Subcutaneous adipose tissue (tissue), 4 donors: ENCODE results near the gene FBXO31. TPM values are rescaled to one million over a fixed set of nuclear protein-coding genes. Genes with fewer than 3 reads are reported as not detected.

Experiments used
- total RNA-seq, 4 donors: library from RNA; depleted of rRNA; stranded (reverse); fragments of >200 nt; gene quantifications; one replicate each; pipeline ENCODE4 v1.1.0, GENCODE V29; 2016
- TF ChIP-seq, protein P1 (sequence below): fragments of 450-650 bp; IDR thresholded peaks from one replicate; pipeline ENCODE4 v1.5.1; 2016; ENCODE audit warnings: low read depth, mild to moderate bottlenecking, control low read depth, antibody characterized with exemption, moderate library complexity

The FBXO31 gene
- total RNA-seq, 4 donors from 2014 or later, result 36.7 to 353 (median 76.1) TPM

DNA sequence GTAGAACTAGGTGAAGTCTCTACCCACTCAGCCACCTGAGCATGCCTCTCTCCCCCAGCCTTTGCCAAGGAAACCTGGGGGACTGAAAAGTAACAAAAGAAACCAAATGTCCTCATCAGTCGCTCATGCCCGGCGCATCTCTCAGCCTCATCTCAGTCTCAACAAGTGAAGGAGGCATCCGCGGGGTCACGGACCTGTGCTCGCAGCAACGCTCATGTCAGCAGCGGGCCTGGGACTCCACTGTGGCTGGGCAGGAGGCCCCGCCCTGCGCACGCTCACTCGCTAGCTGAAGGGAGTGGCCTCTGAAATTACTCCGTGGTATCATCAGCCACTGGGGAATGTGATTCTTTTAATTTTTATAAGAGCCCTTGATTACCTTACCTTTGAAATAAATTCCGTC lies 39.9 kb upstream of the FBXO31 start:
- TF ChIP-seq, protein P1, sequence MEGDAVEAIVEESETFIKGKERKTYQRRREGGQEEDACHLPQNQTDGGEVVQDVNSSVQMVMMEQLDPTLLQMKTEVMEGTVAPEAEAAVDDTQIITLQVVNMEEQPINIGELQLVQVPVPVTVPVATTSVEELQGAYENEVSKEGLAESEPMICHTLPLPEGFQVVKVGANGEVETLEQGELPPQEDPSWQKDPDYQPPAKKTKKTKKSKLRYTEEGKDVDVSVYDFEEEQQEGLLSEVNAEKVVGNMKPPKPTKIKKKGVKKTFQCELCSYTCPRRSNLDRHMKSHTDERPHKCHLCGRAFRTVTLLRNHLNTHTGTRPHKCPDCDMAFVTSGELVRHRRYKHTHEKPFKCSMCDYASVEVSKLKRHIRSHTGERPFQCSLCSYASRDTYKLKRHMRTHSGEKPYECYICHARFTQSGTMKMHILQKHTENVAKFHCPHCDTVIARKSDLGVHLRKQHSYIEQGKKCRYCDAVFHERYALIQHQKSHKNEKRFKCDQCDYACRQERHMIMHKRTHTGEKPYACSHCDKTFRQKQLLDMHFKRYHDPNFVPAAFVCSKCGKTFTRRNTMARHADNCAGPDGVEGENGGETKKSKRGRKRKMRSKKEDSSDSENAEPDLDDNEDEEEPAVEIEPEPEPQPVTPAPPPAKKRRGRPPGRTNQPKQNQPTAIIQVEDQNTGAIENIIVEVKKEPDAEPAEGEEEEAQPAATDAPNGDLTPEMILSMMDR, result no peak

DNA sequence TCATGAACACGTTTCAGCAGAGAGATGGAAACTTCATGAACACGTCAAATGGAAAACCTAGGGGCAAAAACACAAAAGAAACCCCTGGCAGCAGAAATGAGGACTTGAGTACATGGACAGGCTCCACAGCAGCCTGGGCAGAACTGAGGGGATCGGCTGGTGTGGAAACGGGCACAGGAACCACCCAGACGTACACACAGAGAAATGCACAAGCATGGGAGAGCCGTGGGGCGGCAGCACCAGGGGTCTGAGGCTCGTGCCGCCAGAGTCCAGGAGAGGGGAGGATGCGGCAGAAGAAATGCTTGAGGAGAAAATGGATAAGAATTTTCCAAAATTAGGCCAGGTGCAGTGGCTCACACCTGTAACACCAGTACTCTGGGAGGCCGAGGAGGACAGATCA lies 38.5 kb upstream of the FBXO31 start:
- TF ChIP-seq, protein P1, result no peak

DNA sequence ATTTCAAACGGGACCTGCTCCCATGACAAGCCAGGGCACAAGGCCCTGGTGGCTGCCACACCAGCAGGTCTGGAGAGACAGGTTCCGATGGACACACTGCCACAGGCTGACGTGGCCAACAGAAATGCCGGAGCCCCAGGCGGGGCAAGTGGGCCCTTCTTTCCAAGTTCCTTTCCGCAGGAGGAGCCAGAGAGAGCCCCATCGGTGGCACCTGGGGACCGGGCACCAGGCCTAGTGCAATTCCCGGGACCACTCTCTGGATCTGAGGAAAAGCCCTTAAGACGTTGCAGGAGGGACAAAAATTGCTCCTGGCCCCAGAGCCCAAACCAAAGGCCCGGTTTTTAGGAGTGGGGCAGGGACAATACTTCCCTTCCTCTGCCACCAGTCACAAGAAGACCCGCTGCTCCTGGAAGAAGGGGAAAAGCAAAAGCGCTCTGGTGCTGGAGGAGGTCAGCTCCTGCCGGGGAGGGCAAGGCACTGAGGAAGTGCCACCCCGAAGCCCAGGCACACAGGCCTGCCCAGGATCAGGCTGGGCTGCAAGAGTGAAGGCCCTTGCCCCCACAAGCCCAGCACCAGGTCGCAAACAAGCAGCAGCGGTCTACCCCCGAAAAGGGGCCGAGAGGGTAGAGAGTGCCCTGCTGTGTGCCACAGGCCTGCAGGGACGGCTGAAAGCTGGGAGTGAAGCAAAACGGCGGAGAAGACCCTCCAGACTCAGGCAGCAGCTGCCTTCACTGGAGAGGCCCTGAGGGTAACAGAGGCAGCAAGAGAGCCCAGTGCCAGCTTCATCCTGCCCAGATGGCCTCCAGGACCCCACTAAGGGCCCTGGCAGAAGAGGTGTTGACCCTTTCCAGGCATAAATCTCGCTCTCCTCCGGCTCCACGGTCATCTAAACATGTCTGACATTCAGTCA lies 37.7 kb upstream of the FBXO31 start:
- TF ChIP-seq, protein P1, result no peak

DNA sequence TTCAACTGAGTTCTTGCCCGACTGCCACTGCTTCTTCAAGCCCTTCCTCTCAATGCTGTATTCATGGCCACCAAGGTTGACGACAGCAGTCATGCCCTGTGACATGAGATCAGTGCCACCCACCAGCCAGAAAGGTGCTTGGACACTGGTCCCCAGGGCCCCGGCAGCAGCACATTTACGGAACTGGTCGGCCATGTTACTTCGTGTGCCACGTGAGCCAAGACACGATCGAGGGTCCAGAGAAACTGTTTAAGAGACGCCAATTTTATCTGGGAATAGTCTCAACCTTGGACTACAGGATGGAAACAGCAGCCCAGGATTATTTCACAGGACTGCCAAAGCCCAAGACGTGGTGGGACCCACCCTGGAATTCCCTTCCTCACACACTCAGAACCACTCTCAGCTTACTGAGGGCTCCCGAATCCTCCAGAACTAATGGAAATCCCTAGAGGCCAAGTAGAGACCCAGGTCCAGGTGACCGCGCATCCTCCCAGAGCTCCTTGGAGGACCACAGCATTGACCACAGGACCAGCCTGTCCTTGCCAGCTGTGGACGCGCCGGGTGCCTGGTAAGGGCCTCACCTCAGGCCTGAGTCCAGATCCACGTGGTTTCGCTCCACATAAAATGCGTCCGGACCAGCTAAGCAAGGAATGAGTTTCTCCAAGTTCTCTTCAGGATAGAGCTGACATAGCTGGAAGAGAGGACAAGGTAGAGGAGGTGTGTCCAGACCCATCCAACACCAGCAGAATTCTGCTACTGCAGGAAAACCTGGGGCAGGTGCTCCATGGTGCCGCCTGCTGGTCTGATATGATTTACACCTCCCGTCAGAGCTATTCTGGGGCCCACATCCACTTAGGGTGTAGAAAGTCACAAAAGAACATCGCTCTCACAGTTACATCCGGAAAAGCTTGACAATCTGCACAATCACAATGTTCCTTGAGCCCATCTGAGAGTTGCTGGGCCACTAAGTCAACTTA lies 36.7 kb upstream of the FBXO31 start:
- TF ChIP-seq, protein P1, result no peak

DNA sequence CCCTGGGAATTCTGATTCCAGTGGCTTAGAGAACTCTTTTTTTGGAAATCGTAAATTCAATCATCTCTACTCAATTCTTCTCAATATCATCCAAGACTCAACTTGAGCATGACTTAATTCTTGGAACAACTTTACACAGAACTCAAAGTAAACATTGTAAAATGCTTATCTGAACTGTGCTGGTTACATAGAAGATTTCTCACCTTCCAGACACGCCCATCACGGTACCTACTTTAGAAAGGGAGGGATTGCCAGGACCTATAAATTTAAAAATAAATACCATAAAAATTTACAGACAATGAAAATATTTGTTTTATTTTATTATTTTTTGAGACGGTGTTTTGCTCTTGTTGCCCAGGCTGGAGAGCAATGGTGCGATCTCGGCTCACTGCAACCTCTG lies 35.1 kb upstream of the FBXO31 start:
- TF ChIP-seq, protein P1, result no peak

DNA sequence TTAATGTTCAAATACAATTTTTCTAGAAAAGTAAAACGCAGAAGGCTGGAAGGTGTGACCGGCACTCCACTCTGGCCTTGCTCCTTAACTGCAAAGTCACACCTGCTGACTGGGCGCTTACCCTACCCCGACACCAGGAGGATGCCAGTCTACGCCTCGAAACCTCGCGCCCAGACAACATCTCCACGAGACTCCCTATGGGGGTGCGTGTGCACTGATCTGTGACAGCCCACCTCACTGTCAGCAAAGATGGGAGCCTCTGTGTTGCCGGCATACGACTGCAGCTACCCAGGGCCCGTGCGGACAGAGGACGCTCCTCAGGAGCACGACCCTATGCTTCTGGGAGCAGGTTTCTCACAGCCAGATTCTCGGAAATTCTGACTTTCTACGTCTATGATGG lies 34.6 kb upstream of the FBXO31 start:
- TF ChIP-seq, protein P1, result no peak

DNA sequence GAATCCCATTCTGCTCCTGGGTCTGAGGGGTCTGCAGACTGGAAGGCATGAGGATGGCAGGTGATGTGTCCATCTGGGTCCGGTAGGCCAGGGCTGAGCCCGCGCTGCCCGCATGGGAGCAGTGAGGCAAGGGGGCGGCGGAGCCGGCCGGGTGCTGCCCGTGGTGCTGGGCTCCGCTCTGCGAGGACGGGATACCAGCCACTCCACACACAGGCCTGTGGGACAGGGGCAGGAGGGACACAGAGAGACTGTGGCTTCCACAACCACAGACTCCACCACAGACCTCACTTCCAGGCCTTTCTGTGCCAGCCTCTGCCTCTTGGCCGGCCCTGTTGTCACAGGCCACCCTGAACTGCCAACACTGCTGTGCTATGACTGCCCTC lies 33.9 kb upstream of the FBXO31 start:
- TF ChIP-seq, protein P1, result no peak
